Activated B cell treated with CpG ODN at 0.5 μM for 24 hours (primary cell): ENCODE data around the gene MED9. TPM values are rescaled to one million over a fixed set of nuclear protein-coding genes. Genes with fewer than 3 reads are reported as not detected.

Experiments
- ATAC-seq: fragments of 200-7000 bp; cut with Tn5 transposase; one replicate; pipeline ENCODE4 v1.10.0; 2021; ENCODE audit warnings: low read depth, mild to moderate bottlenecking, moderate library complexity
- CTCF ChIA-PET: fragments of 350-600 bp; sonication (Branson Sonifier 250); formaldehyde crosslinking; loops from one replicate; lab custom pipeline; 2021; ENCODE audit warnings: antibody characterized with exemption; lab: Charles Lee
- POLR2A ChIA-PET: fragments of 350-600 bp; sonication (Branson Sonifier 250); formaldehyde crosslinking; loops from one replicate; lab custom pipeline; 2021; ENCODE audit warnings: antibody characterized with exemption; lab: Charles Lee
- DNase-seq: peaks from one replicate; pipeline ENCODE4 v3.0.0; 2022
- H3K27ac Mint-ChIP-seq: one replicate; pipeline ENCODE4 v1.8.0; 2020; ENCODE audit warnings: mixed read lengths
- H3K27me3 Mint-ChIP-seq: one replicate; pipeline ENCODE4 v1.8.0; 2021; ENCODE audit warnings: mixed read lengths
- H3K36me3 Mint-ChIP-seq: one replicate; pipeline ENCODE4 v1.8.0; 2021; ENCODE audit warnings: low read depth, mixed read lengths
- H3K4me1 Mint-ChIP-seq: one replicate; pipeline ENCODE4 v1.8.0; 2021; ENCODE audit warnings: mixed read lengths
- H3K4me3 Mint-ChIP-seq: one replicate; pipeline ENCODE4 v1.8.0; 2020; ENCODE audit warnings: mild to moderate bottlenecking, mixed read lengths
- H3K9me3 Mint-ChIP-seq: one replicate; pipeline ENCODE4 v1.8.0; 2020; ENCODE audit warnings: mixed read lengths
- CTCF ChIP-seq: fragments of 200-600 bp; IDR thresholded peaks from one replicate; pipeline ENCODE4 v1.8.0; 2022; ENCODE audit warnings: antibody characterized with exemption, mild to moderate bottlenecking
- intact Hi-C: fragments of 100-400 bp; cut with micrococcal nuclease; formaldehyde crosslinking; loops from one replicate; pipeline ENCODE4 v1.15.1; 2024
- total RNA-seq: library from RNA; stranded (reverse); gene quantifications from 2 replicates; pipeline ENCODE4 v1.2.3, GENCODE V29; 2022

MED9 gene
- total RNA-seq, 1 donor from 2014 or later = 20.1 TPM

GRCh38 chr17:17520599-17521232 is 43.9 kb downstream of the MED9 start:
- no peak overlapping the region for H3K4me3 Mint-ChIP-seq
- intact Hi-C loops = no loop called here
- POLR2A ChIA-PET = no interaction called here
- DNase-seq (no peak), ATAC-seq (no peak)
- H3K9me3 Mint-ChIP-seq = no peaks in the 10 kb centered on the region
- CTCF ChIA-PET = no interaction called here
- H3K4me1 Mint-ChIP-seq = no peaks in the 10 kb centered on the region
- no peak for TF ChIP-seq CTCF
- H3K36me3 Mint-ChIP-seq = no peaks in the 10 kb centered on the region
- no peak overlapping the region for H3K27ac Mint-ChIP-seq
- H3K27me3 Mint-ChIP-seq = no peaks in the 10 kb centered on the region

DNA sequence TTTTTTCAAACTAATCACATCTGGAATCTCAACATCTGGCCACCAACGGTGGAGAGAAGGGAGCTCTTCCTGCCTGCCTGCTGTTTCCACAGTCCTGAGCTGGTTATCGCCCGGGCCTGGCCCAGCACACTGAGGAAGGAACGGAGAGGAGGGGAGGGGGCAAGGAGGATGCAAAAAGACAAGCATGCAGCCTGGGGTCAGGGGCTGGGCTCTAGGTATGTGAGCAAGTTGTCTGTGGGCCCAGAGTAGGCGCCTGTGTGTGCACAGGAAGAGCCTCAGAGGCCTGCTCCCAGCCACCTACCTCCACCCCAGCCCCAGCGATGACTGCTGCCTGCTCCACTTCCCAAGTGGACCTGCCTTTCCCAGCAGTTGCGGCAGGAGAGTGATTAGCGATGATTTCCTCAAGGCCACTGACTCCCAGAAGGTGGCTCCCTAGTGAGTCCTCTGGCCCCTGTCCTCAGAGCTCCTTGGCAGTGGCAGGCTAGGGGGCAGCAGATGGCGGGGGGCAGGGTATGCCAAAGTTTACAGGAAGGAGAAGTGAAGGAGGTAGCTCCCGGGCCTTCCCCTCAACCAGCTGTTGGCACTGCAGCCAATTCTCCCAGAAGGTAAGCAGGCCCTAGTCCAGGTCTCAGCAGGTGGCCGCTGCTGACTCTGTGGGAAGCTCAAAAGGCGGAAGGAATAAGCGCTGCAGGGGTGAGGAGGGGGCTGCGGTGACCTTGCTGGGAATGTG is 46.4 kb downstream of the MED9 start:
- intact Hi-C loops = no loop called here
- no peak for TF ChIP-seq CTCF
- DNase-seq = no peak
- Mint-ChIP-seq H3K9me3 (no peaks in the 10 kb centered on the region), H3K4me3 (no peak overlapping the region), H3K4me1 (no peaks in the 10 kb centered on the region), H3K36me3 (no peaks in the 10 kb centered on the region), H3K27me3 (no peaks in the 10 kb centered on the region), H3K27ac (no peak overlapping the region)
- POLR2A ChIA-PET = no interaction called here
- CTCF ChIA-PET = no interaction called here
- ATAC-seq = no peak

GRCh38 chr17:17523731-17524490 is 47.1 kb downstream of the MED9 start:
- no peak overlapping the region for H3K4me3 Mint-ChIP-seq
- intact Hi-C loops = no loop called here
- DNase-seq (no peak), ATAC-seq (no peak)
- no peak overlapping the region for H3K27ac Mint-ChIP-seq
- H3K27me3 Mint-ChIP-seq = no peaks in the 10 kb centered on the region
- ChIA-PET POLR2A (no interaction called here), CTCF (no interaction called here)
- H3K4me1 Mint-ChIP-seq = no peaks in the 10 kb centered on the region
- H3K9me3 Mint-ChIP-seq = no peaks in the 10 kb centered on the region
- no peaks in the 10 kb centered on the region for H3K36me3 Mint-ChIP-seq
- no peak for TF ChIP-seq CTCF

DNA sequence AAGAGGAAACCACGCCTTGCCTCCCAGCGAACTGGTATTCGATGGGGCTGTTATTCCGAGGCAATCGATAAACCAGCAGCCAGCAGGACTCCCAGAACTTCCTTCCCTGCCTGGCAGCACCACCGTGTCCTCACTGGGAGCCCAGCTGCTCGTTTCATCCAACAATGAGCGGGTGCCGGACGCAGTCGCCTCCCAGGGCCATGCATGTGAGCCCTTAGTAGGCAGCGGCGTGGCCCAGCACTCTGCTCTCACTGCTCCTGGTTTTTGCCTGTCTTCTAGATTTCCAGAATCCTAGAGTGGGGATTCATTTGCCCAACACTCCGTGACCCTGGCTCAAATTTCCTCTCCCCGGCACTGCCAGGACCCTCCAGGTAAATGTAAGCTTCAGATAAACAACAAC is 48.5 kb downstream of the MED9 start:
- intact Hi-C loops = no loop called here
- H3K9me3 Mint-ChIP-seq = no peaks in the 10 kb centered on the region
- no peaks in the 10 kb centered on the region for H3K4me1 Mint-ChIP-seq
- no peaks in the 10 kb centered on the region for H3K36me3 Mint-ChIP-seq
- no peak overlapping the region for H3K27ac Mint-ChIP-seq
- no peak for DNase-seq
- POLR2A ChIA-PET = no interaction called here
- CTCF ChIA-PET = no interaction called here
- H3K27me3 Mint-ChIP-seq = no peaks in the 10 kb centered on the region
- no peak for TF ChIP-seq CTCF
- ATAC-seq = no peak
- H3K4me3 Mint-ChIP-seq = no peak overlapping the region

DNA sequence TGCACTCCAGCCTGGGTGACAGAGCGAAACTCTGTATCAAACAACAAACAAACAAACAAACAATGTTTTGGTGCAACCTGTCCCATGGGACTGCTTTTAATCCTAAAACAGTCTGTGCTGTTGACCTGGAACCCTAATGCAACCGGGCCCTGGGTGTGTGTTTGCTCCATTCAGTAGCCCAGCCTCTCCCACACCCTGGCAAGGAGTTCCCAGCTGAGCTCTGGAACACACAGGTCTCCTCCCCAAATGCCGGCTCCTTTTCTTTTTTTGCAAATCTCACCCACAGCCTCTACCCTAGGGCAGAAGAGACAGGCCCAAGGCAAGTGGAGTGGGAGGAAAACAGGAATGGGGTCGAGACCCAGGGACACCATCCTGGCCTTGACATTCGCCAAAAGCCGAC is 49.2 kb downstream of the MED9 start:
- H3K27me3 Mint-ChIP-seq = no peaks in the 10 kb centered on the region
- no peak overlapping the region for H3K27ac Mint-ChIP-seq
- no peak for ATAC-seq
- no peak for DNase-seq
- no peaks in the 10 kb centered on the region for H3K36me3 Mint-ChIP-seq
- ChIA-PET CTCF (no interaction called here), POLR2A (no interaction called here)
- no peak for TF ChIP-seq CTCF
- H3K4me3 Mint-ChIP-seq = no peak overlapping the region
- intact Hi-C loops = no loop called here
- H3K4me1 Mint-ChIP-seq = no peaks in the 10 kb centered on the region
- no peaks in the 10 kb centered on the region for H3K9me3 Mint-ChIP-seq
